VCaP (cell line): Measurements from ENCODE around the gene COX6B2.

Source experiments
- H3K27ac ChIP-seq: fragments of 450-650 bp; 2 replicates; pipeline ENCODE4 v1.5.1; 2017
- CTCF ChIP-seq: fragments of 450-650 bp; conservative IDR thresholded peaks from 2 replicates; pipeline ENCODE4 v1.5.1; 2017; ENCODE audit warnings: mild to moderate bottlenecking, moderate library complexity

COX6B2 gene

GRCh38 chr19:55362174-55362989 is 7.9 kb upstream of the COX6B2 start:
- H3K27ac ChIP-seq: no peak overlapping the region
- TF ChIP-seq CTCF: no peak

DNA sequence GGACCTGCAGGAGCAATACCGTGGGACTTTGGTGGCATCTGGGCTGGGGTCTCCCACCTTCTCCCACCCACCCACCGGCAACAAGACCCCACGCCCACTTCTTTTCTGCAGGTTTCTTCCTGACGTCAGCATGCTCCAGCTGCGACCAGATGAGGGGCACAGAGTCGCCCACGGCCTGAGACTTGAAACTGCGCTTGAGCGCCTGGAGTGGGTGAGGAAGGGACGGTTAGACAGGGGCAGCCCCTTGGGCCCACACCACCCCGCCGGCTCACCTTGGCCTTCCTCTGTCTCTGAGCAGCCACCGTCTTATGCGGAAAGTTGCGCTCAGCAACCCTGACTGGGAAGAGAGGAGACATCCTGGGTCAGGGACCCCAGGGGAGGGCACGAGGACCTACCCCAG is 6.4 kb upstream of the COX6B2 start:
- H3K27ac ChIP-seq: no peak overlapping the region
- no peak for TF ChIP-seq CTCF

DNA sequence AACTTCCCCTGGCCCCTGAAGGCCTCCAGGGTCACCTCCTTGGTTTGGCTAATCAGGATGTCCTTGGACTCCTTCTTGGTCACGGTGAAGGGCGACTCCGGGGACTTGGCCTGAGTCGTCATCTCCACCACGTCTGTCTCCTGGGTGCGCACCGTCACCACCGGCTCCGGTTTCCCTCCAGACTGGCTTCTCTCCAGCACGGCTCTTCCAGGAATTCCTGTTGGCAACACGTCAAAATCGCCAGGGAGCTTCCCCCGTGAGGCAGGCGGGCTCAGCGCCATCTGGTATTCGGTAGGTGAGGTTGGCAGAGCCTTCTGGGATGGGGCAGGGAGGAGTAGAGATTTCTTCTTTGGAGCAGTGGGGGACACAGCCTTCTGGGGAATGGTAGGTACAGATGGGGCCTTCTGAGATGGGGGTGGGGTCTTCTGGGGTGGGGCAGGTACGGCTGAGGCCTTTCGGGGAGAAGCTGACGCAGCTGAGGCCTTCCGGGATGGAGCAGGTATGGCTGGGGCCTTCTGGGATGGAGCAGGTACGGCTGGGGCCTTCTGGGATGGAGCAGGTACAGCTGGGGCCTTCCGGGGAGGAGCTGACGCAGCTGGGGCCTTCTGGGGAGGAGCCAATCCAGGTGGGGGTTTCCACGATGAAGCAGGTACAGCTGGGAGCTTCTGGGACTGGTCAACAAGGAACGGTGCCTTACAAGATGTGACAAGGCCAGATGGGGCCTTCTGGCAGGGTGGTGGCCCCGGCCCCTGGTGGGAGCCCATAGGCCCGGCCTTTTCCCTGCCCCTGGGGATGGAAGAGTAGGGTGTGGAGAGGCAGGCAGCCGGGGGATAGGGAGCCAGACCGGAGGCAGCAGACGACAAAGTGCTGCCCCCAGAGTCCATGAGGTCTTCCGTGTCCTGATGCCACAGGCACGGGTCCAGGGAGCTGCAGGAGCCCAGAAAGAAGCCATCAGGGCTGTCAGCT is 4.7 kb upstream of the COX6B2 start:
- no peak for TF ChIP-seq CTCF
- H3K27ac ChIP-seq: no peak overlapping the region

DNA sequence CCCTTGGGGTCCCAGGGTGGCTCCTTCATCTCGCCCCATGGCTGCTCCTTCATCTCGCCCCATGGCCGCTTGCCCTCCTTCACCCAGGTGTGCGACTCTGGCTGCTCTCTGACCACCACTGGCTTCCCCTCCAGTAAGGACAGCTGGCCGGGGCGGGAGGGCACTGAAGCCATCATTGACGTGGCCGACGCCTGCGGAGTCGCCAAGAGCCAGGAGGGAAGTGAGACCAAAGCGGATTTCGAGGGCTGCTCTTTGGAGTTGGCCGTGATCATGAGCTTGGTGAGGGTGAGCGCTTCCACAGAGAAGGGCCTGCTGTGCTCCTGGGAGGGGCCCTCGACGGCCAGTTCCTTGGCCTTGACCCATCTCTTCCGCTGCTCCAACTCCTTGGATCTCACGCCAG is 4.0 kb upstream of the COX6B2 start:
- no peak for TF ChIP-seq CTCF
- no peak overlapping the region for H3K27ac ChIP-seq

GRCh38 chr19:55355213-55355821 is 798 bp upstream of the COX6B2 start:
- H3K27ac ChIP-seq: no peak overlapping the region
- TF ChIP-seq CTCF: no peak

DNA sequence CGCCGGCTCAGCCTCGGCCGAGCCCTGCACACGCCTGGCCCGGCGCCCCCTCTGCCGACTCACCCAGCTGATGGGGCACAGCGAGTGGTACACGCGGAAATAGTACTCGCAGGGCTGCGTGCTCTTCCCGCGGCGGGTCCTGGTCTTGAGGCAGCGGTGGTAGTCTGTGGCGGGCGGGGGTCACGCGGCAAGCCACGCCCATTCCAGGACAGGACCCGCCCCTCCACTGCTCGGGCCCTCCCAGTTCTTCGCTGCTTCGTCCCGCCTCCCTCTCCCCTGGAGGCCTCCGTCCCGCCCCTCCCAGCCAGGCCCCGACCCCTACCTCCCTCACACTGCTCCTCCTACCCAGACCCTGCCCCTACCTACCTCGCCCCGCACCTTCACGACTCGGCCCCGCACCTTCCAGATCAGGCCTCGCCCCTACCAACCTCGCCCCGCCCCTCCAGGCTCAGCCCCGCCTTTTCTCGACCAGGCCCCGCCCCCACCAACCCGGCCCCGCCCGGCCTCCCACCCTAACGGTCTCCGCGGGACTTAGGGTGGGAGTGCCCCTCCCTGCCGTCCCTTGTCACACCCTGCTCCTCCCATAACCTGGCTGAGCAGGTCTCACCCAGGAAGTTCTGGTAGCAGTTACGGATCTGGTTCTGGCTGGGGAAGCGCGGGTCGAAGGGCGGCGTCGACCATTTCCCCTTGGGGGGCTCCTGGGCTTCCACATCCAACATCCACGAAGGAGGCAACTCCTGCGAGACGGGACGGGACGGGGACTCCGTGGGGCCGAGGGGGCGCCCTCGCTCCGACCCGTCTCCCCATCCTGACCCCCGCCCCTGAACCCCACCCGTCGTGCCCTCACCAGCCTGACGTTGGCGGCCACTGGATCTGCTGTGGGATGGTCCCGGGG is 469 bp downstream of the COX6B2 start:
- no peak overlapping the region for H3K27ac ChIP-seq
- no peak for TF ChIP-seq CTCF
